Suprapubic skin (tissue), 4 donors: ENCODE measurements around the gene CHIA. TPM values are rescaled to one million over a fixed set of nuclear protein-coding genes. Genes with fewer than 3 reads are reported as not detected.
"Not testable (repeated sequence)": the region's sequence is repeated elsewhere in the genome, so short reads cannot be mapped to it uniquely, and the experiment has no call there.

ENCODE experiments used
- DNase-seq, 2 donors: peaks; one replicate each; pipeline ENCODE4 v3.0.0-alpha.2; 2019; ENCODE audit warnings: low spot score in 2 of 2
- H3K27ac ChIP-seq: fragments of 200-600 bp; sonication (generic); one replicate; pipeline ENCODE4 v1.5.1; 2019
- H3K27me3 ChIP-seq: fragments of 200-600 bp; sonication (generic); one replicate; pipeline ENCODE4 v1.5.1; 2019
- H3K36me3 ChIP-seq: fragments of 200-600 bp; sonication (generic); one replicate; pipeline ENCODE4 v1.5.1; 2019
- H3K4me1 ChIP-seq: fragments of 200-600 bp; sonication (generic); one replicate; pipeline ENCODE4 v1.5.1; 2019
- H3K4me3 ChIP-seq: fragments of 200-600 bp; sonication (generic); one replicate; pipeline ENCODE4 v1.5.1; 2019; ENCODE audit warnings: mild to moderate bottlenecking
- H3K9me3 ChIP-seq: fragments of 200-600 bp; sonication (generic); one replicate; pipeline ENCODE4 v1.5.1; 2019
- EP300 ChIP-seq: sonication (generic); formaldehyde crosslinking; IDR thresholded peaks from one replicate; pipeline ENCODE4 v1.6.1; 2017; ENCODE audit warnings: antibody characterized with exemption
- POLR2A ChIP-seq, 2 donors: fragments of 450-650 bp; IDR thresholded peaks; one replicate each; pipeline ENCODE4 v1.6.1; 2017; ENCODE audit warnings: antibody characterized with exemption in 2 of 2, mild to moderate bottlenecking in 2 of 2, moderate library complexity in 2 of 2
- POLR2AphosphoS5 ChIP-seq, 3 donors: sonication (generic); formaldehyde crosslinking; IDR thresholded peaks; one replicate each; pipeline ENCODE4 v1.6.1; 2017; ENCODE audit warnings: antibody characterized with exemption in 3 of 3
- WGBS: methylation state at CpG from one replicate; pipeline ENCODE4 v1.1.5; 2018; 5-methylcytosine and 5-hydroxymethylcytosine counted together
- total RNA-seq, 4 donors: library from RNA; depleted of rRNA; stranded (reverse); fragments of >200 nt; gene quantifications; one replicate each; pipeline ENCODE4 v1.1.0, GENCODE V29; 2016
- TF ChIP-seq, protein P1 (sequence below), 2 donors: fragments of 200-600 bp in 1 of 2; fragments of 450-650 bp in 1 of 2; sonication (generic) in 1 of 2; IDR thresholded peaks; one replicate each; pipeline ENCODE4 v1.5.1; 2016 to 2019; ENCODE audit warnings: antibody characterized with exemption in 2 of 2, mild to moderate bottlenecking in 1 of 2, moderate library complexity in 1 of 2

The CHIA gene
- total RNA-seq, 4 donors from 2014 or later: not detected

DNA sequence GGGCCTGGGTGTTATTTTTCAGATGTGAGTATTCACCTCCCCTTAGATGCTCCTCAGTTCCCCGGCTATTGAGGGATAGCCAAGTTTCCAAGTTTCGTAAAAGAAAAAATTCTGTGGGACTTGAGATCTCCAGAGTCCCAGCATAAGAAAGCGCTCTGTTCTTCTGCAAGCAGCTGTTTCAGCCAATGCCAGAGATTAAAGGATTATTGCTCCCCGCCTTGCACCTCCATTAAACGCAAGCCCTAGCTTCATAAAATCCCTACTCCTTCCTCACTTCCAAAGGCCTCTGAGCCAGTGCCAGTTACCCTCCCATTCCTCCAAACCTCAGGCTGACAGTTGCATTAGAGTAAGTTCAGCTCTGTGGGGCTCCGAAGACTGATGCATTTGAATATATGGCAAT lies 56.4 kb downstream of the CHIA start:
- WGBS: 48% methylated on average over 6 of the region's 6 CpGs
- Histone ChIP-seq H3K36me3 (no peaks in the 10 kb centered on the region), H3K4me1 (peaks cover 14% of the 10 kb centered on the region), H3K9me3 (no peaks in the 10 kb centered on the region), H3K27me3 (no peaks in the 10 kb centered on the region), H3K4me3 (peak overlapping the region; percentile 71), H3K27ac (no peak overlapping the region)
- TF ChIP-seq POLR2AphosphoS5 (IDR thresholded peaks at IDR 0.05): no peak
- no peak for TF ChIP-seq POLR2A (IDR thresholded peaks at IDR 0.05)
- TF ChIP-seq, protein P1, sequence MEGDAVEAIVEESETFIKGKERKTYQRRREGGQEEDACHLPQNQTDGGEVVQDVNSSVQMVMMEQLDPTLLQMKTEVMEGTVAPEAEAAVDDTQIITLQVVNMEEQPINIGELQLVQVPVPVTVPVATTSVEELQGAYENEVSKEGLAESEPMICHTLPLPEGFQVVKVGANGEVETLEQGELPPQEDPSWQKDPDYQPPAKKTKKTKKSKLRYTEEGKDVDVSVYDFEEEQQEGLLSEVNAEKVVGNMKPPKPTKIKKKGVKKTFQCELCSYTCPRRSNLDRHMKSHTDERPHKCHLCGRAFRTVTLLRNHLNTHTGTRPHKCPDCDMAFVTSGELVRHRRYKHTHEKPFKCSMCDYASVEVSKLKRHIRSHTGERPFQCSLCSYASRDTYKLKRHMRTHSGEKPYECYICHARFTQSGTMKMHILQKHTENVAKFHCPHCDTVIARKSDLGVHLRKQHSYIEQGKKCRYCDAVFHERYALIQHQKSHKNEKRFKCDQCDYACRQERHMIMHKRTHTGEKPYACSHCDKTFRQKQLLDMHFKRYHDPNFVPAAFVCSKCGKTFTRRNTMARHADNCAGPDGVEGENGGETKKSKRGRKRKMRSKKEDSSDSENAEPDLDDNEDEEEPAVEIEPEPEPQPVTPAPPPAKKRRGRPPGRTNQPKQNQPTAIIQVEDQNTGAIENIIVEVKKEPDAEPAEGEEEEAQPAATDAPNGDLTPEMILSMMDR (IDR thresholded peaks at IDR 0.05): no peak
- TF ChIP-seq EP300: no peak
- no peak for DNase-seq

GRCh38 chr1:111351700-111352099 lies 61.0 kb downstream of the CHIA start:
- H3K4me3 ChIP-seq: no peak overlapping the region
- H3K36me3 ChIP-seq: no peaks in the 10 kb centered on the region
- TF ChIP-seq, protein P1 (IDR thresholded peaks at IDR 0.05): no peak
- TF ChIP-seq POLR2A (IDR thresholded peaks at IDR 0.05) (no peak), POLR2AphosphoS5 (IDR thresholded peaks at IDR 0.05) (no peak), EP300 (no peak)
- H3K27ac ChIP-seq: no peak overlapping the region
- H3K27me3 ChIP-seq: no peaks in the 10 kb centered on the region
- peaks cover 5% of the 10 kb centered on the region for H3K4me1 ChIP-seq
- DNase-seq: no peak
- no peaks in the 10 kb centered on the region for H3K9me3 ChIP-seq

- no peaks in the 10 kb centered on the region for H3K36me3 ChIP-seq
- H3K4me1 ChIP-seq: no peaks in the 10 kb centered on the region
- DNase-seq: no peak
- H3K27ac ChIP-seq: no peak overlapping the region
- H3K27me3 ChIP-seq: no peaks in the 10 kb centered on the region
- H3K4me3 ChIP-seq: no peak overlapping the region
- no peak for TF ChIP-seq EP300
- TF ChIP-seq, protein P1 (IDR thresholded peaks at IDR 0.05): no peak
- TF ChIP-seq POLR2A (IDR thresholded peaks at IDR 0.05): no peak
- TF ChIP-seq POLR2AphosphoS5 (IDR thresholded peaks at IDR 0.05): no peak
- H3K9me3 ChIP-seq: no peaks in the 10 kb centered on the region
These were observed 63.9 kb downstream of the CHIA start for GRCh38 chr1:111354584-111354983.

DNA sequence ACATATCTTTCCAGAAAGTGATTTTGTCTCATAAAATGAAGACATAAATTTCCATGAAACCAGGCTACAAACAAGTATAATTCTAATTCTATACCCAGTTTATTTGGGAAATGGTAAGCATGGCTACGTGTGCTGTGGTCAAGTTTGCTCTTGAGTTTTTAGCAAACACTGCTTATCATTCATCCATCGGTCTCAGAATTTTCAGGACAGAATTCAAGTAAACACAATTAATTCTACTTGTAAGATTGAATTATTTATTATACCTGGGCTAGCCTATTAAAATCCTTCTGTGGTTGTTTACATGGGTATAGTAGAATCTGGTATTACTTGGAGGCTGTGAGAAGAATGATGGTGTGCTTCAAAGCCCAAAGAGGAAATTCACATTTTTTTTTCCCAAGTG lies 68.3 kb downstream of the CHIA start:
- Histone ChIP-seq H3K27me3 (no peaks in the 10 kb centered on the region), H3K4me1 (no peaks in the 10 kb centered on the region), H3K27ac (no peak overlapping the region), H3K9me3 (no peaks in the 10 kb centered on the region), H3K36me3 (no peaks in the 10 kb centered on the region), H3K4me3 (no peak overlapping the region)
- WGBS: 97% methylated on average over 2 of the region's 2 CpGs
- no peak for DNase-seq
- TF ChIP-seq POLR2AphosphoS5 (IDR thresholded peaks at IDR 0.05) (no peak), EP300 (no peak), POLR2A (IDR thresholded peaks at IDR 0.05) (no peak)

DNA sequence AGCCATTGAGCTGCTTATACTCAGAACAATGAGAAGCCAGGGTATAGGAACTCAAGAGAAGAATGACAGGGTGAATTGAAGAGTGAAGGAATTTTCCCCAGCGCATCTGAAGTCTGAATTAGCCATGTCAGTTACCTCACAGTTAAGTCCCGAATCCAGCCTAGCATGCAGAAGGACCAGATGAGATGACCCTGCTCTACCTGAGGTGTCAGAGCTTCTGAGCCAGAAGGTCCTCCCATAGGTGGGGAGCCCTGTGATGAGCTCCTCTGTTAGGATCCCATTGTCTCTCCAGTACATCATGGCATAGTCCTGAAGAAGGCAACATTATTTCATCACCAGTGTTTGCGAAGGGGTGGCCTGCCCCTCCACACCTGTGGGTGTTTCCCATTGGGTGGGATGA lies 68.7 kb downstream of the CHIA start:
- 92% methylated on average over 3 of the region's 3 CpGs for WGBS
- no peaks in the 10 kb centered on the region for H3K9me3 ChIP-seq
- no peak for TF ChIP-seq POLR2A (IDR thresholded peaks at IDR 0.05)
- TF ChIP-seq, protein P1 (IDR thresholded peaks at IDR 0.05): no peak
- no peak for TF ChIP-seq POLR2AphosphoS5 (IDR thresholded peaks at IDR 0.05)
- TF ChIP-seq EP300: no peak
- DNase-seq: no peak
- H3K4me1 ChIP-seq: no peaks in the 10 kb centered on the region
- H3K27me3 ChIP-seq: no peaks in the 10 kb centered on the region
- no peak overlapping the region for H3K27ac ChIP-seq
- H3K4me3 ChIP-seq: no peak overlapping the region
- H3K36me3 ChIP-seq: no peaks in the 10 kb centered on the region

GRCh38 chr1:111360257-111360656 lies 69.6 kb downstream of the CHIA start:
- not testable (repeated sequence) for H3K27ac ChIP-seq, H3K9me3 ChIP-seq, H3K27me3 ChIP-seq, H3K36me3 ChIP-seq, H3K4me1 ChIP-seq, H3K4me3 ChIP-seq, DNase-seq
- WGBS: 52% methylated on average over 4 of the region's 4 CpGs
